ENCODE results near the gene CCDC154.
A peak's percentile ranks its signal among the peaks of the same experiment; 100 is the strongest.
"Not testable (repeated sequence)": the region's sequence is repeated elsewhere in the genome, so short reads cannot be mapped to it uniquely, and the experiment has no call there.

CCDC154 gene

DNA sequence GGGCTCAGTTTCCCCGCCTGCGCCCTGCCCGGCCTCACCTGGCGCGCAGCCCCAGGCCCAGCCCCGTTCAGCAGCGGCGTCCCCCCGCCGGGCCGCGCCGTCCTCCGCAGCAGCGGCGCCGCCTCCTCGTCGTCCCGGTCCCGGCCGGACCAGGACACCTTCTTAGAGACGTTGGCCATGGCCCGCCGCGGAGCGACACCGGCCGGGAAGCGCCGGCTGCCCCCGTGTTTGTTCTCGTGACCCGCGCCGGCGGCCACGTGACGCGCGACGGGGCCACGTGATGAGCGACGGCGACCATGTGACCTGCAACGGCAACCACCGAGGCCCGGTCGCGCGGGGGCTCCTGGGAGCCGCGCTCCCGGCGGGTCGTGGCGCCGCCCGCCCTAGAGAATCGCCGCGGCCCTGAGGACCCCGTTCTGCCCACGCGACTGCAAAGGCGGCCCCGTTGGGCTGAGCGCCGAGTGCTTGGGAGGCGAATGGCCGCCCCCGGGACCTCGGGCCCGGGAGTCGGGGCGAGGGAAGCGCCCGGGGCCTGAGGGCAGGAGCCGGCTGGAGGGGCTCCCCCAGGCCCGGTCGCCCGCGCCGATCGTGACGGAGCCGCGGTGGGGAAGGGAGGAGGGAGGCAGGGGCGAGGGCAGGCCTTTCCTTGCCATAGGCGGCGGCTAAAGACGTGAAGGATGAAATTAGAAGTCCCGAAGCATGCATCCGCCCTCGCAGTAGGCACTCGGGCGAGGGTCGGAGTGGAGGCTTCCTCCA is 30.6 kb upstream of the CCDC154 start, which contains the start of gene CLCN7:
TSS of gene CLCN7 (minus strand) at position 233 of the 756 bp plus-strand sequence. CDS start at position 179, 54 bp downstream.
- peak; percentile 62 for DNase-seq (ENCODE audit: low read depth)
- H3K4me3 ChIP-seq (ENCODE audit: low read depth, low read length): peak within 1 kb of the TSS; percentile 73

- H3K4me3 ChIP-seq (ENCODE audit: low read depth, low read length): peak overlapping the region; percentile 73
- DNase-seq (ENCODE audit: low read depth): no peak
Measured at GRCh38 chr16:1474082-1474795, 29.9 kb upstream of the CCDC154 start.

DNA sequence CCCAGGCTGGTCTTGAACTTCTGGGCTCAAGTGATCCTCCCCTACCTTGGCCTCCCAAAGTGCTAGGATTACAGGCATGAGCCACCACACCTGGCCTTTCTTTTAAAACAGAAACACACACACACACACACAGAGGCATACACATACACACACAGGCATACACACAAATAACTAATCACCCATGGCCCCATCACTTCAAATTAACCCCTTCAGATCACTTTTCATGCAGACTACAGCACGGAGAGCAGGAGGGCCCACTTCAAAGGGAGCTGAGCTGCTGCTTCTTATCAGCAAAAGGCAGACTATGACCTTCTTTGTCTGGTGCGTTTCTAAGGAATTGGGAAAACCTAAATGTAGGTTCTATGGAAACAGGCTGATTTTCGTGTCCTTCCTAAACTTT is 28.6 kb upstream of the CCDC154 start:
- no peak for DNase-seq (ENCODE audit: low read depth)
- no peak overlapping the region for H3K4me3 ChIP-seq (ENCODE audit: low read depth, low read length)

DNA sequence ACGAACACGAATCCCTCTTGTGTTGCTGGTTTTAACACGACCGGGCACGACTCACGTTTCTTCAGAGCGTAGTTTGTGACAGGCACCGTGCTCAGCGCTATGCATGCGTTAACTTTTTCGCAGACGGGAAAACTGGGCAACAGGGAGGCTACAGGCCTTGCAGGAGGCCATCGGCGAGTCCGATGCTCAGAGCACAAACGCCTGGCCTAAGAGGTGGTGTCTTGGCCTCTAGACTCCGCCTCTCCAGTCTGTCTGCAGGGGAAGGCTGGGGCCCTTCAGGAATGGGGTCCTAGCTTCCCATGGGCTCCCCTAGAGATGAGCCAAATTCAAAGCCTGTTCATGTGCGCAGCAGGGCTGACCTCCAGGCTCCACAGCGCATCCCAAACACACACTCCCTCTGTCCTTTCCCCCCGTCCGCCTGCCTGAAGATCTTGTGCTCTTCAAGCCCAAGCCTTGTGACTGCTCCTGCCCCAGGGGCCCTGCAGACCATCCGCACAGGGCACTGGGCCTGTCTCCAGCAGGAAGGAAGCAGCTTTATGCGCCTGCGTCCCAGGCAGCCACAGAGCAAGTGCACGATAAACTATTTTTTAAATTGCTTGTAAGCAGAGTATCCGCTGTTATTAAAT is 27.3 kb upstream of the CCDC154 start:
- DNase-seq (ENCODE audit: low read depth): no peak
- no peak overlapping the region for H3K4me3 ChIP-seq (ENCODE audit: low read depth, low read length)

DNA sequence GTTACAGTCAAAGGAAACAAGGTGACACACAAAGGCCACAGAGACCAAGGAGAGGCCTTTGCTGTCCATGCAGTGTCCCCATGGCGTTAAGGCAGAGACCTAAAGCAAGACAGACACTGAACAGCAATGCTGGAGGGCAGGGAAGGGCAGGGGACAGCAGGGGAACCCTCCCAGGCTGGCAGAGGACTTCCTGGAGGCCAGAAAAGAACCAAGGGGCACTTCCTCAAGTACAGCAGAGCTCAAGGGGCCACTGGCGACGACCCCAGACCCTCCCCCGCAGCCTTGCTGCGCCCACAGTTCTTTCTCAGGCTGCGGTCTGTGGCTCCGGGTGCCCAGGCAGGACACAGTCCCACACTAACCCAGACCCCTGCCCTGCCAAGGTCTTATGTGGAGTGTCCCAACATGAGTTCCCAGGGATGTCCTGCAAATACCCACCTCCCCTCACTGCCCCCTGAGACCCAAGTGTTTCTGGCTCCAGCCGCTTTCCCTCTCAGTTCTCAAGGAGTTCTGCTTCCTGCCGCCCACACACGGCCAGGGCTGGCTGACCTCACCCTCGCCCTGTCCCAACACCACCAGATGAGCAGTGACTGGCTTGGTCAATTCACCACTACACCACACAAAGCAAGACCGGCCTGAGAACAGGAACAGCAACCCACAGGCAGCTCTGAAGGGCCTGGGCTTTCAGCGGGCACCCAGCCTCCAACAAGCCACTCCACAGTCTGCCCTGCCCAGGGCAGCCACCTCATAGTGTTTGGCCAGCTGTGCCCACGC is 26.3 kb upstream of the CCDC154 start:
- H3K4me3 ChIP-seq (ENCODE audit: low read depth, low read length): no peak overlapping the region
- DNase-seq (ENCODE audit: low read depth): no peak

- no peak overlapping the region for H3K4me3 ChIP-seq (ENCODE audit: low read depth, low read length)
- no peak for DNase-seq (ENCODE audit: low read depth)
Measured at GRCh38 chr16:1469693-1470201, 25.4 kb upstream of the CCDC154 start.

DNA sequence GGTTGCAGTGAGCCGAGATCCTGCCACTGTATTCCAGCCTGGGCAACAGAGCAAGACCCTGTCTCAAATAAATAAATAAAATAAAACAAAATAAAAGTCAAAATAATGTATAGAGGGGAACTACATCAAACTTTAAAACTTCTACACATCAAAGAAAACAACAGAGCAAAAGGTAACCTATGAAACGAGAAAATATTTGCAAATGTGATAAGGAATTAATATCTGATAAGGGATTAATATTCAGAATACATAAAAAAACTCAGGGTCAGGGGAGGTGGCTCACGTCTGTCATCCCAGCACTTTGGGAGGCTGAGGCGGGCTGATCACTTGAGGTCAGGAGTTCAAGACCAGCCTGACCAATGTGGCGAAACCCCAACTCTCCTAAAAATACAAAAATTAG is 24.8 kb upstream of the CCDC154 start:
- not testable (repeated sequence) for DNase-seq (ENCODE audit: low read depth)

DNA sequence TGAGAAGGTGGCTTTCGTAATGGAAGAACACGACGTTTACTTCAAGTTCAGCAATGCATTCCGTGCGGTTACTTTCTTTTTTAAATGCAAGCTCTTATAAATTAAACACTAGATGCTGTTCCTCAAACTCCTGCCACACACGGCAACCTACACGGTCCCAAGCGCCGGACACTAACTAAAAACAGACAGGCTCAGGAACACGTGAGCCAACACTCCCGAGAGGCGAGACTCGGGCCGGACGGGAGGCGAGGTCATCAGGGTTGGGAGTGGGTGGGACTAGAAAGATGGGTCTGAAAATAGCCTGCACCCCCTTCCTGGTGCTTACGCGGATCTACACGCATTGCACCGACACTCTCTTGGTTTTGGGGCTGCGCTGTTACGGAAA is 24.1 kb upstream of the CCDC154 start:
- DNase-seq (ENCODE audit: low read depth): no peak
- H3K4me3 ChIP-seq (ENCODE audit: low read depth, low read length): no peak overlapping the region

More for the DNA sequence above, 24.8 kb upstream of the CCDC154 start:
- H3K4me3 ChIP-seq (ENCODE audit: low read depth, low read length): not testable (repeated sequence)

GRCh38 chr16:1466968-1467521 is 22.7 kb upstream of the CCDC154 start:
- no peak for DNase-seq (ENCODE audit: low read depth)
- no peak overlapping the region for H3K4me3 ChIP-seq (ENCODE audit: low read depth, low read length)

GRCh38 chr16:1466054-1466453 is 21.7 kb upstream of the CCDC154 start:
- no peak for DNase-seq (ENCODE audit: low read depth)
- no peak overlapping the region for H3K4me3 ChIP-seq (ENCODE audit: low read depth, low read length)

GRCh38 chr16:1465567-1465915 is 21.2 kb upstream of the CCDC154 start:
- H3K4me3 ChIP-seq (ENCODE audit: low read depth, low read length): no peak overlapping the region
- no peak for DNase-seq (ENCODE audit: low read depth)

- DNase-seq (ENCODE audit: low read depth): no peak
- no peak overlapping the region for H3K4me3 ChIP-seq (ENCODE audit: low read depth, low read length)
Measured at GRCh38 chr16:1464894-1465566, 20.7 kb upstream of the CCDC154 start.

DNA sequence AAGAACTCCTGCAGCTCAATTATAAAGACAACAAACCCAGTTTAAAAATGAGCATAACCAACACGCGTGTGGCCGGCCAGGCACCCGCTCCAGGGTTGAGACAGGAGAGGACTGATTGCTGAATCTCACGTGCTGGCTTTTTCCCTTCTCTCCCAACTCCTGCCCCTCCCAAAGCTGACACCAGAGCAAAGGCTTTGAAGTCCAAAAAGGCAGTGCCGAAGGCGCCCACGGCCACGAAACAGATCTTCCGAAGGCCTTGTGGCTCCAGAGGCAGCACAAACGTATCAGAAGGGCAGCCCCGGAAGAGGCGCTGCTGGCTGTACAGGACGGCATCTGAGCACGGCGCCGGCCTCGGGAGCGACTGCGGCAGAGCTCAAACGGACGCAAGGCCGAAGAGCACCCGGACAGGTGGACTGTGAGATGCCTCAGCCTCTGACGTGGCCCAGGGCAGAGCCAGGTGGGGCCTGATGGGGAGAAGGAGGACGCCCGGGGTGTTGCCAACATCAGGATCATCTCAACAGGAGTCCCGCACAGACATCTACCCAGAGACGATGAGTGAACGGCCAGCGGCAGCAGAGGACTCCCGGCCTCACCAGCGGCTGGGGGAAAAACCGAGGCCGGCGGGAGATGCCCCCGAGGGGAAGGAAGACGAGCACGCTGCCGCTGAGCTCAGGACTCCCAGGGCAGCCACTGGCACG is 20.0 kb upstream of the CCDC154 start:
- DNase-seq (ENCODE audit: low read depth): no peak
- H3K4me3 ChIP-seq (ENCODE audit: low read depth, low read length): no peak overlapping the region

DNA sequence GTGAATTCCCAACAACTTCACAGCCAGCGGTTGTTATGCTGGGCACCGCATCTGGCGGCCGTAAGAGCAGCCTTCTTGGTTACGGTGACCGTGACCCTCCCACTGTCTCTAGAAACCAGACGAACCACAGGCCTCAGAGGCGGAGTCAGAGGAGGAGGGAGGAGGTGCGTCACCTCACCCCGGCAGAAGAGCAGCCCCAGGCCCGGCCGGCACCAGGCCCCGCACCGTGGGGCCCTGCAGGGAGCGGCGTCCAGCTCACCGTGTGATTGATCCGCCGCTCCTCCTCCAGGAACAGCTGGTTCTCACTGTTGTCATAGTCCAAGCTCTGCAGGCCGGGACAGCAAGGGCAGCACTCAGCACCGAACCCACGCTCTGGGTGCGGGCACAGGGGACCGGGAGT is 16.8 kb upstream of the CCDC154 start:
- no peak overlapping the region for H3K4me3 ChIP-seq (ENCODE audit: low read depth, low read length)
- DNase-seq (ENCODE audit: low read depth): no peak

DNA sequence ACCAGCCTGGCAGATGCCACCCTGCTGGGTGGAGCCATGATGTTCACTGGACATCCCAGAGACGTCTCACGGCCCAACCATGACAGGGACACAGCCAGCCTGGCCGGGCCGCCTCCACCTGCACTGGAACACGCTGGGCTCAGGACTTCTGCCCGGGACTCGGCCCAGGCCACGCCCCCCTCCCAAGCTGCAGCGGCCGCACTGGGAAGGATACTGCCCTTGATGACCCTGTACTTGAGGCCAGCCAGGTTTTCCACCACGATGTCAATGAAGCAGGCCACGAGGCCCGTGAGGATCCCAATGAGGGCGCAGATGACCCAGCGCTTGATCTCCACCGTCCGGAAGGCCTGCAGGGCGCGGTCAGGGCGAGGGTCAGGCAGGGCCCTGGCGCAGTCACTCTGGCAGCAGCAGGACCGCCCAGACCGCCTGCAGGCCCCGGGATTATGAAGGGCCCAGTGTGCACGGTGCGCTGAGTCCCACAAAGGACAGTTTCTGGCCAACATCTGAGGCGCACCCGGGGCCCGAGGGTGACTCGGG is 16.3 kb upstream of the CCDC154 start:
- DNase-seq (ENCODE audit: low read depth): no peak
- H3K4me3 ChIP-seq (ENCODE audit: low read depth, low read length): no peak overlapping the region

DNA sequence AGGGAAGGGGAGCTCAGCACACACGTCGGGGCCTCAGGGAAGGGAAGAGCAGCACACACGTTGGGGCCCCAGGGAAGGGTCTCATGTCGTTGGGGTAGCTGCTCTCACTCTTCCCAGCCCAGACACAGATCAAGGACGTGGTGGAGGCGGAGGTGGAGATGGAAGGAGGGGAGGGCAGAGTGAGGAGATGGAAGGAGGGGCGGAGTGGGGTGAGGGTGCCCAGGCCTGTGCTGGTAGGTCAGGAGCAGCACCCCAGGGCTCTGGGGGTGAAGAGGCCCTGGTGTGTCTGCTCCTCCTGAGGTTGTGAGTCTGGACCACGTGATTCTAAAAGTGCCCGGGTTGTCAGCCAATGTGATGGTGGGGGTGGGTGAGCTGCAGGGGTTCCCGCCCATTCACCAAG is 15.6 kb upstream of the CCDC154 start:
- no peak for DNase-seq (ENCODE audit: low read depth)
- no peak overlapping the region for H3K4me3 ChIP-seq (ENCODE audit: low read depth, low read length)

GRCh38 chr16:1458977-1459341 is 14.6 kb upstream of the CCDC154 start:
- no peak for DNase-seq (ENCODE audit: low read depth)
- no peak overlapping the region for H3K4me3 ChIP-seq (ENCODE audit: low read depth, low read length)

GRCh38 chr16:1458336-1458976 is 14.1 kb upstream of the CCDC154 start:
- DNase-seq (ENCODE audit: low read depth): peak; percentile 16
- H3K4me3 ChIP-seq (ENCODE audit: low read depth, low read length): no peak overlapping the region

Measured in skeletal muscle cell (primary cell).